Spleen (tissue), 11 donors: Measurements from ENCODE around the gene SLC1A3. TPM values are rescaled to one million over a fixed set of nuclear protein-coding genes. Genes with fewer than 3 reads are reported as not detected.

Experiments used
- DNase-seq: peaks from one replicate; pipeline ENCODE4 v3.0.0-alpha.2; 2020
- H3K27ac ChIP-seq, 8 donors: fragments of 200-600 bp; sonication (generic) in 7 of 8; 1 replicate in 4 of 8; 2 replicates in 4 of 8; pipeline versions ENCODE4 v1.5.0 to v1.8.0; 2016 to 2021; ENCODE audit warnings: inconsistent platforms in 4 of 8, mild to moderate bottlenecking in 4 of 8, moderate library complexity in 1 of 8
- H3K27me3 ChIP-seq, 7 donors: fragments of 200-600 bp; sonication (generic) in 6 of 7; replicated peaks in 1 of 7; 1 replicate in 4 of 7; 2 replicates in 3 of 7; pipeline versions ENCODE4 v1.5.0 to v1.8.0; 2016 to 2021; ENCODE audit warnings: inconsistent platforms in 3 of 7, mild to moderate bottlenecking in 1 of 7
- H3K36me3 ChIP-seq, 6 donors: fragments of 200-600 bp; sonication (generic) in 5 of 6; 1 replicate in 4 of 6; 2 replicates in 2 of 6; pipeline versions ENCODE4 v1.5.0 to v1.8.0; 2016 to 2021; ENCODE audit warnings: inconsistent platforms in 2 of 6
- H3K4me1 ChIP-seq, 6 donors: fragments of 200-600 bp; sonication (generic) in 5 of 6; 1 replicate in 3 of 6; 2 replicates in 3 of 6; pipeline versions ENCODE4 v1.5.0 to v1.8.0; 2016 to 2021; ENCODE audit warnings: inconsistent platforms in 3 of 6
- H3K4me3 ChIP-seq, 8 donors: fragments of 200-600 bp; sonication (generic) in 7 of 8; 1 replicate in 4 of 8; 2 replicates in 4 of 8; pipeline versions ENCODE4 v1.5.0 to v1.8.0; 2016 to 2021; ENCODE audit warnings: inconsistent platforms in 4 of 8, mild to moderate bottlenecking in 4 of 8, moderate library complexity in 2 of 8
- H3K9me3 ChIP-seq, 8 donors: fragments of 200-600 bp; sonication (generic) in 7 of 8; 1 replicate in 4 of 8; 2 replicates in 4 of 8; pipeline versions ENCODE4 v1.5.0 to v1.8.0; 2016 to 2021; ENCODE audit warnings: inconsistent platforms in 4 of 8
- POLR2A ChIP-seq, 3 donors: fragments of 450-650 bp; IDR thresholded peaks; one replicate each; pipeline ENCODE4 v1.5.1; 2017; ENCODE audit warnings: antibody characterized with exemption in 3 of 3, mild to moderate bottlenecking in 1 of 3
- POLR2AphosphoS5 ChIP-seq, 3 donors: sonication (generic); formaldehyde crosslinking; IDR thresholded peaks; one replicate each; pipeline ENCODE4 v1.5.1; 2017; ENCODE audit warnings: antibody characterized with exemption in 3 of 3
- intact Hi-C: fragments of 100-400 bp; cut with DNase I; formaldehyde crosslinking; loops from one replicate; pipeline ENCODE4 v1.15.0; 2023; ENCODE audit warnings: low total_unique reads
- polyA plus RNA-seq, 3 donors: library from polyadenylated mRNA; stranded (reverse); fragments of 200-250 nt; gene quantifications; one replicate each; pipeline ENCODE4 v1.2.1, GENCODE V29; 2013
- small RNA-seq, 4 donors: library from RNA; depleted of rRNA; stranded (forward); fragments of <200 nt; gene quantifications; one replicate each; pipeline ENCODE3, GENCODE V24; 2016
- total RNA-seq, 7 donors: library from RNA; depleted of rRNA in 3 of 7; stranded (reverse); fragments of >200 nt in 3 of 7; fragmentation: NEBNext Ultra II Directional in 4 of 7; extraction: Animal tissue kit (Norgen Biotek cat#: 25700) in 4 of 7; gene quantifications; one replicate each; pipeline versions ENCODE4 v1.1.0 to v1.2.1, GENCODE V29; 2016 to 2021
- TF ChIP-seq, protein P1 (sequence below), 11 experiments: fragments of 200-600 bp in 7 of 11; fragments of 450-650 bp in 4 of 11; sonication (generic) in 4 of 11; IDR thresholded peaks in 8 of 11; conservative IDR thresholded peaks in 3 of 11; 1 replicate in 7 of 11; 2 replicates in 4 of 11; pipeline versions ENCODE4 v1.4.0 to v1.8.0; 2016 to 2021; ENCODE audit warnings: antibody characterized with exemption in 11 of 11, inconsistent platforms in 4 of 11, mild to moderate bottlenecking in 1 of 11
- donor health status: healthy with polysubstance abuse.
- donor health status: DM: no; HTN: no; CAD: no; lungs with moderate emphysema.
- donor health status: DM: no; HTN: no; CAD: no.
- donor health status: Bipolar disorder and iron deficiency.
- donor health status: healthy.
- donor health status: DM: no; HTN: no; CAD: no.
- donor health status: DM: yes; HTN: yes; CAD: no.

Gene SLC1A3
- total and polyA plus RNA-seq, 10 donors: 1.5 to 54.7 (median 25.2) TPM

- intact Hi-C loops: no loop called here
- DNase-seq: no peak
- Histone ChIP-seq H3K9me3 (no peaks in the 10 kb centered on the region), H3K4me1 (peaks cover 0 to 15% (median 5%) of the 10 kb centered on the region in 6 donors), H3K36me3 (no peaks in the 10 kb centered on the region), H3K27me3 (peaks cover 0 to 5% (median 0%) of the 10 kb centered on the region in 7 donors), H3K27ac (no peak overlapping the region), H3K4me3 (no peak overlapping the region)
- TF ChIP-seq POLR2AphosphoS5 (IDR thresholded peaks at IDR 0.05): no peak
- no peak for TF ChIP-seq POLR2A (IDR thresholded peaks at IDR 0.05)
- TF ChIP-seq, protein P1, sequence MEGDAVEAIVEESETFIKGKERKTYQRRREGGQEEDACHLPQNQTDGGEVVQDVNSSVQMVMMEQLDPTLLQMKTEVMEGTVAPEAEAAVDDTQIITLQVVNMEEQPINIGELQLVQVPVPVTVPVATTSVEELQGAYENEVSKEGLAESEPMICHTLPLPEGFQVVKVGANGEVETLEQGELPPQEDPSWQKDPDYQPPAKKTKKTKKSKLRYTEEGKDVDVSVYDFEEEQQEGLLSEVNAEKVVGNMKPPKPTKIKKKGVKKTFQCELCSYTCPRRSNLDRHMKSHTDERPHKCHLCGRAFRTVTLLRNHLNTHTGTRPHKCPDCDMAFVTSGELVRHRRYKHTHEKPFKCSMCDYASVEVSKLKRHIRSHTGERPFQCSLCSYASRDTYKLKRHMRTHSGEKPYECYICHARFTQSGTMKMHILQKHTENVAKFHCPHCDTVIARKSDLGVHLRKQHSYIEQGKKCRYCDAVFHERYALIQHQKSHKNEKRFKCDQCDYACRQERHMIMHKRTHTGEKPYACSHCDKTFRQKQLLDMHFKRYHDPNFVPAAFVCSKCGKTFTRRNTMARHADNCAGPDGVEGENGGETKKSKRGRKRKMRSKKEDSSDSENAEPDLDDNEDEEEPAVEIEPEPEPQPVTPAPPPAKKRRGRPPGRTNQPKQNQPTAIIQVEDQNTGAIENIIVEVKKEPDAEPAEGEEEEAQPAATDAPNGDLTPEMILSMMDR (IDR thresholded peaks at IDR 0.05 in 8 of 11, conservative IDR thresholded peaks at IDR 0.05 in 3 of 11): no peak
Measured at GRCh38 chr5:36735891-36736290, 129.5 kb downstream of the SLC1A3 start.

Small RNA genes within 50 kb of the gene (small RNA-seq; reads per million reads assigned to genes)
- gene AC010631.1: 0 reads per million in 4 donors
